ENCODE measurements around the gene BORCS6. TPM values are rescaled to one million over a fixed set of nuclear protein-coding genes. Genes with fewer than 3 reads are reported as not detected.

Gene BORCS6
- total and polyA plus RNA-seq, 2 of the 13 experiments (the other 11 are each of a cell fraction or from before 2014, with no cell fraction given): 2.0 to 5.1 TPM

- TF ChIP-seq ZBTB4 (CRISPR knock-in tag; IDR thresholded peaks at IDR 0.05; ENCODE audit: borderline replicate concordance) (no peak), HMGXB3 (CRISPR knock-in tag; IDR thresholded peaks at IDR 0.05; ENCODE audit: borderline replicate concordance) (peak; percentile 95), BCLAF1 (IDR thresholded peaks at IDR 0.05) (no peak), AFF4 (CRISPR knock-in tag; IDR thresholded peaks at IDR 0.05) (peak; percentile 100), ARID3A (IDR thresholded peaks at IDR 0.05; ENCODE audit: low read depth, low read length) (peak; percentile 98), ZNF441 (CRISPR knock-in tag; IDR thresholded peaks at IDR 0.05; ENCODE audit: borderline replicate concordance) (no peak), POLR2A (IDR thresholded peaks at IDR 0.05; ENCODE audit: insufficient read depth in 1 of 2, low read depth in 2 of 2, low read length in 2 of 2) (peak; percentile 100), ZSCAN29 (CRISPR knock-in tag; conservative IDR thresholded peaks at IDR 0.05) (0 out of 2 replicates have a peak, but pooled peaks have one; percentile 46), HNRNPK (IDR thresholded peaks at IDR 0.05; ENCODE audit: low read depth, low read length, poor library complexity, severe bottlenecking) (no peak), ZNF180 (CRISPR knock-in tag; IDR thresholded peaks at IDR 0.05; ENCODE audit: borderline replicate concordance, low read depth) (peak; percentile 97)
Measured at GRCh38 chr17:8173056-8173870, 16.7 kb downstream of the BORCS6 start (continued).

Data from HepG2 (cell line).